Transverse colon (tissue), 4 donors: Measurements from ENCODE around the gene TMEM92. TPM values are rescaled to one million over a fixed set of nuclear protein-coding genes. Genes with fewer than 3 reads are reported as not detected.

ENCODE experiments used
- DNase-seq: peaks from one replicate; pipeline ENCODE4 v3.0.0-alpha.2; 2019
- H3K27ac ChIP-seq, 4 donors: fragments of 200-600 bp; sonication (generic); 2 replicates each; pipeline ENCODE4 v1.5.1; 2016 to 2018; ENCODE audit warnings: inconsistent platforms in 4 of 4
- H3K27me3 ChIP-seq: fragments of 200-600 bp; sonication (generic); 2 replicates; pipeline ENCODE4 v1.5.1; 2017; ENCODE audit warnings: inconsistent platforms
- H3K36me3 ChIP-seq, 4 donors: fragments of 200-600 bp; sonication (generic); 2 replicates each; pipeline ENCODE4 v1.5.1; 2017 to 2019; ENCODE audit warnings: inconsistent platforms in 4 of 4
- H3K4me1 ChIP-seq, 4 donors: fragments of 200-600 bp; sonication (generic); 2 replicates each; pipeline ENCODE4 v1.5.1; 2017 to 2020; ENCODE audit warnings: inconsistent platforms in 4 of 4
- H3K4me3 ChIP-seq, 4 donors: fragments of 200-600 bp; sonication (generic); 1 replicate in 1 of 4; 2 replicates in 3 of 4; pipeline versions ENCODE4 v1.5.1 to v1.6.1; 2017 to 2019; ENCODE audit warnings: inconsistent platforms in 4 of 4
- H3K9me3 ChIP-seq, 2 donors: fragments of 200-600 bp; sonication (generic); 2 replicates each; pipeline ENCODE4 v1.5.1; 2017 to 2019; ENCODE audit warnings: inconsistent platforms in 2 of 2
- EP300 ChIP-seq: sonication (generic); formaldehyde crosslinking; IDR thresholded peaks from one replicate; pipeline ENCODE4 v1.6.1; 2017; ENCODE audit warnings: antibody characterized with exemption, low read depth
- POLR2A ChIP-seq: fragments of 450-650 bp; IDR thresholded peaks from one replicate; pipeline ENCODE4 v1.6.1; 2016; ENCODE audit warnings: antibody characterized with exemption, mild to moderate bottlenecking, moderate library complexity
- POLR2AphosphoS5 ChIP-seq, 3 donors: sonication (generic); formaldehyde crosslinking; IDR thresholded peaks; one replicate each; pipeline ENCODE4 v1.6.1; 2016; ENCODE audit warnings: antibody characterized with exemption in 3 of 3
- WGBS, 2 donors: methylation state at CpG; one replicate each; pipeline ENCODE4 v1.1.5; 2018; ENCODE audit warnings: low coverage in 1 of 2; 5-methylcytosine and 5-hydroxymethylcytosine counted together
- in situ Hi-C, 4 donors: fragments of 200-750 bp; cut with MboI; loops; one replicate each; pipeline versions ENCODE4 v1.15.0 to v1.15.1; 2017; ENCODE audit warnings: low sequenced_read_pairs in 3 of 4, low pct_ligation_motif_present in 1 of 4, low pct_unique_long_range_greater_than_20kb in 1 of 4
- intact Hi-C: fragments of 100-400 bp; cut with DNase I; formaldehyde crosslinking; loops from one replicate; pipeline ENCODE4 v1.15.1; 2023; ENCODE audit warnings: low total_unique reads
- total RNA-seq, 4 donors: library from RNA; depleted of rRNA; stranded (reverse); fragments of >200 nt; gene quantifications; one replicate each; pipeline ENCODE4 v1.1.0, GENCODE V29; 2016
- TF ChIP-seq, protein P1 (sequence below), 5 experiments: fragments of 200-600 bp in 3 of 5; fragments of 450-650 bp in 2 of 5; sonication (generic) in 3 of 5; IDR thresholded peaks; 1 replicate in 2 of 5; 2 replicates in 3 of 5; pipeline ENCODE4 v1.5.1; 2016 to 2017; ENCODE audit warnings: antibody characterized with exemption in 5 of 5, inconsistent platforms in 3 of 5, mild to moderate bottlenecking in 2 of 5, moderate library complexity in 1 of 5

Gene TMEM92
- 1 to 10 TPM in 2 of 4 donors, not detected in 2; 1.9 to 3.7 TPM for total RNA-seq

DNA sequence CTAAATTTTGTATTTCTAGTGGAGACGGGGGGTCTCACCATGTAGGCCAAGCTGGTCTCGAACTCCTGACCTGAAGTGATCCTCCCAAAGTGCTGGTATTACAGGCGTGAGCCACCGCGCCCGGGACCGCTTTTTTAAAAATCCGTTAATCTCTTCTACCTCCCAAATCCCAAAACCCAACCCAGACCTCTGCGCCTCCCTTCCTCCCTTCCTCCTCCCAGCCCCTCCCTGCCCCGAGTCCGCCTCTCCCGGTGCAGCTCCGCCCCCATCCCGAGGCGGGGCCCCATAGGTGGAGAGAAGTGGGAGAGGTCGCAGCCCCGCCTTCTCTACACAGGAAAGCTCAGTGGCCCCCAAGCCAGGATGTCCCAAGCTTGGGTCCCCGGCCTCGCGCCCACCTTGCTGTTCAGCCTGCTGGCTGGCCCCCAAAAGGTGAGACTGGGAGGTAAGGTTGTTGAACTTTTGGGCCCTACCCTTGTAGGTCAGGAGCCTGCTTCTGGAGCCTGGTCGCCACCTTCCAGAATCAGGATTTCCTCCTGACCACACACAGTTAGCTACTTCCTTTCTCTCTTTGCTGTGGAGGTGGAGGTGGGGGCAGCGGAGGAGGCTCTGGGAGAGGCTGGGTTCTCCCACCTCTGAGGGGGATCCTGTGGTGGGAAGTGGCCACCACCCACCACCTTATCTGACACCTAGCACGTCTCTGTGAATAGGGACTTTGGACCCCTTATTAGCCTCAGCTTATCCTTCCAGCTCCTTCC, at the start of gene TMEM92:
Gene TMEM92 (plus strand): TSS at position 325 of the 755 bp plus-strand sequence. CDS start 36 bp downstream, at position 361.
- peaks cover 6 to 48% (median 34%) of the 10 kb centered on the region in 4 donors for H3K4me1 ChIP-seq
- peak within 1 kb of the TSS in 3 of 4 donors; percentile 36 to 77 (median 54) for H3K4me3 ChIP-seq
- no peak for TF ChIP-seq EP300
- TF ChIP-seq POLR2A, result no peak
- peak in 1 of 3 donors; percentile 9 for TF ChIP-seq POLR2AphosphoS5 (IDR thresholded peaks at IDR 0.05)
- TF ChIP-seq, protein P1, sequence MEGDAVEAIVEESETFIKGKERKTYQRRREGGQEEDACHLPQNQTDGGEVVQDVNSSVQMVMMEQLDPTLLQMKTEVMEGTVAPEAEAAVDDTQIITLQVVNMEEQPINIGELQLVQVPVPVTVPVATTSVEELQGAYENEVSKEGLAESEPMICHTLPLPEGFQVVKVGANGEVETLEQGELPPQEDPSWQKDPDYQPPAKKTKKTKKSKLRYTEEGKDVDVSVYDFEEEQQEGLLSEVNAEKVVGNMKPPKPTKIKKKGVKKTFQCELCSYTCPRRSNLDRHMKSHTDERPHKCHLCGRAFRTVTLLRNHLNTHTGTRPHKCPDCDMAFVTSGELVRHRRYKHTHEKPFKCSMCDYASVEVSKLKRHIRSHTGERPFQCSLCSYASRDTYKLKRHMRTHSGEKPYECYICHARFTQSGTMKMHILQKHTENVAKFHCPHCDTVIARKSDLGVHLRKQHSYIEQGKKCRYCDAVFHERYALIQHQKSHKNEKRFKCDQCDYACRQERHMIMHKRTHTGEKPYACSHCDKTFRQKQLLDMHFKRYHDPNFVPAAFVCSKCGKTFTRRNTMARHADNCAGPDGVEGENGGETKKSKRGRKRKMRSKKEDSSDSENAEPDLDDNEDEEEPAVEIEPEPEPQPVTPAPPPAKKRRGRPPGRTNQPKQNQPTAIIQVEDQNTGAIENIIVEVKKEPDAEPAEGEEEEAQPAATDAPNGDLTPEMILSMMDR (IDR thresholded peaks at IDR 0.05), result no peak
- peaks cover 11% of the 10 kb centered on the region for H3K27me3 ChIP-seq
- peak; percentile 81 for DNase-seq
- intact Hi-C loops, result no loop called here
- H3K9me3 ChIP-seq, result no peaks in the 10 kb centered on the region
- WGBS, 2 donors, result 3 to 21% methylated on average over 8 to 22 of the region's 23 CpGs
- H3K27ac ChIP-seq, result peak within 1 kb of the TSS; percentile 78 to 87 (median 80)
- in situ Hi-C loops, result loop anchor here in 1 of 4 donors (10.0 kb wide), 1 partner anchor 70 kb away; the partner anchor contains the start of gene COL1A1
- no peaks in the 10 kb centered on the region for H3K36me3 ChIP-seq

DNA sequence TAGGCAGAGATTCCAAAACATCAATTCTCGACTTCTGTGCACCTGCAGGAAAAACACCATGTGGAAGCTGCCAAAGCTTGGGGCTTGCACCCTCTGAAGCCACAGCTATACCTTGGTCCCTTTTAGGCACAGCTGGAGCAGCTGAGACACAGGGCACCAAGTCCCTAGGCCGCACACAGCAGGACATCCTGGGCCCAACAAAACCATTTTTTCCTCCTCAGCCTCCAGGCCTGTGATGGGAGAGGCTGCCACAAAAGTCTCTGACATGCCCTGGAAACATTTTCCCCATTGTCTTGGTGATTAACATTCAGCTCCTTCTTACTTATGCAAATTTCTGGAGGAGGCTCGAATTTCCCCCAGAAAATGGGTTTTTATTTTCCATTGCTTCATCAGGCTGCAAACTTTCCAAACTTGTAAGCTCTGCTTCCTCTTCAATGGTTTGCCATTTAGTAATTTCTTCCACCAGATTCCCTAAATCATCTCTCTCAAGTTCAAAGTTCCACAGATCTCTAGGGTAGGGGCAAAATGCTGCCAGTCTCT, 48.5 kb upstream of the TMEM92 start:
- no peak overlapping the region for H3K27ac ChIP-seq
- in situ Hi-C loops, result no loop called here
- no peak for DNase-seq
- TF ChIP-seq, protein P1 (IDR thresholded peaks at IDR 0.05), result no peak
- TF ChIP-seq EP300 (no peak), POLR2A (no peak), POLR2AphosphoS5 (IDR thresholded peaks at IDR 0.05) (no peak)
- no peaks in the 10 kb centered on the region for H3K36me3 ChIP-seq
- intact Hi-C loops, result no loop called here
- peaks cover 0 to 16% (median 3%) of the 10 kb centered on the region in 4 donors for H3K4me1 ChIP-seq
- WGBS, 2 donors, result 66 to 70% methylated on average over 3 of the region's 3 CpGs
- no peaks in the 10 kb centered on the region for H3K9me3 ChIP-seq
- H3K4me3 ChIP-seq, result no peak overlapping the region
- H3K27me3 ChIP-seq, result no peaks in the 10 kb centered on the region

DNA sequence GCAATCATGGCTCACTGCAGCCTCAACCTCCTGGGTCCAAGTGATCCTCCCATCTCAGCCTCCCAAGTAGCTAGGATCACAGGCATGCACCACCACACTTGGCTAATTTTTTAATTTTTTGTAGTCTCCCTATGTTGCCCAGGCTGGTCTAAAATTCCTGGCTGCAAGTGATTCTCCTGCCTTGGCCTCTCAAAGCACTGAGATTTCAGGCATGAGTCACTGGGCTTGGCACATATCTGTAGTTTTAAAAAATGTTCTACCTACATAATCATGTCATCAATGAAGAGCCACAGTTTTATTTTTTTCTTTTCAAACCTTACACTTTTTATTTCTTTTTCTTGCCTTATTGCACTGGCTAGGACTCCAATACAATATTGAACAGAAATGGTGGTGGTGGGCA, 39.7 kb upstream of the TMEM92 start:
- in situ Hi-C loops, result no loop called here
- peaks cover 0 to 8% of the 10 kb centered on the region in 2 donors for H3K9me3 ChIP-seq
- TF ChIP-seq POLR2AphosphoS5 (IDR thresholded peaks at IDR 0.05) (no peak), EP300 (no peak), POLR2A (no peak)
- TF ChIP-seq, protein P1 (IDR thresholded peaks at IDR 0.05), result no peak

DNA sequence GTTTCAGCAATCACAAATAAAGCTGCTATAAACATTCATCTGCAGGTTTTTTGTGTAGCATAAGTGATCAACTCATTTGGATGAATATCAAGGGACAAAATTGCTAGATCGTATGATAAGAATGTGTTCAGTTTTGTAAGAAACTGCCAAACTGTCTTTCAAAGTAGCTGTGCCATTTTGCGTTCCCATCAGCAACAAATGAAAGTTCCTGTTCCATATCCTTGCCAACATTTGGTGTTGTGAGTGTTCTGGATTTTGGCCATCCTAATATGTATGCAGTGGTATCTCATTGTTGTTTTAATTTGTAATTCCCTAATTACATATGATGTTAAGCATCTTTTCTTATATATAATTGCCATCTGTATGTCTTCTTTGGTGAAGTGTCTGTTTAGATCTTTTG, 36.4 kb upstream of the TMEM92 start:
- DNase-seq, result no peak
- no peaks in the 10 kb centered on the region for H3K4me1 ChIP-seq
- no peak overlapping the region for H3K4me3 ChIP-seq
- no peak overlapping the region for H3K27ac ChIP-seq
- in situ Hi-C loops (no loop called here), intact Hi-C loops (no loop called here)
- TF ChIP-seq, protein P1 (IDR thresholded peaks at IDR 0.05), result no peak
- TF ChIP-seq EP300 (no peak), POLR2AphosphoS5 (IDR thresholded peaks at IDR 0.05) (no peak), POLR2A (no peak)
- 28 to 45% methylated on average over 2 of the region's 2 CpGs for WGBS, 2 donors
- peaks cover 0 to 8% of the 10 kb centered on the region in 2 donors for H3K9me3 ChIP-seq
- no peaks in the 10 kb centered on the region for H3K36me3 ChIP-seq
- H3K27me3 ChIP-seq, result peaks cover 23% of the 10 kb centered on the region

More for the DNA sequence above, 39.7 kb upstream of the TMEM92 start:
- peaks cover 28% of the 10 kb centered on the region for H3K27me3 ChIP-seq
- intact Hi-C loops, result no loop called here
- no peaks in the 10 kb centered on the region for H3K4me1 ChIP-seq
- no peak overlapping the region for H3K4me3 ChIP-seq
- no peaks in the 10 kb centered on the region for H3K36me3 ChIP-seq
- H3K27ac ChIP-seq, result no peak overlapping the region
- no peak for DNase-seq
